ENCODE measurements around the gene TRIM68.

TRIM68 gene

GRCh38 chr11:4607781-4608666 is at the start of gene TRIM68:
Gene TRIM68, minus strand, starts transcription at chr11:4608231. Its CDS starts 2,727 bp downstream, at chr11:4605504.
- H3K4me2 ChIP-seq (ENCODE audit: low read length): peak within 1 kb of the TSS; percentile 98
- TF ChIP-seq EZH2phosphoT487 (IDR thresholded peaks at IDR 0.05; ENCODE audit: low read depth) (no peak), CTCF (IDR thresholded peaks at IDR 0.05; ENCODE audit: low read depth, low read length) (no peak)

GRCh38 chr11:4654635-4655369 is 46.8 kb upstream of the TRIM68 start:
- Histone ChIP-seq H3K9me3 (ENCODE audit: insufficient read depth, low read length) (no peaks in the 10 kb centered on the region), H3K4me1 (ENCODE audit: low read length) (0 out of 2 replicates have a peak, but pooled peaks cover 2% of the 10 kb centered on the region), H3K9ac (ENCODE audit: low read length) (no peak overlapping the region), H3K36me3 (replicated peaks; ENCODE audit: low read depth, low read length) (no peaks in the 10 kb centered on the region), H3K4me3 (ENCODE audit: low read length) (no peak overlapping the region), H3K4me2 (ENCODE audit: low read length) (no peak overlapping the region), H3K27ac (ENCODE audit: low read length) (no peak overlapping the region), H3K79me2 (ENCODE audit: low read length) (no peaks in the 10 kb centered on the region), H4K20me1 (ENCODE audit: insufficient read depth, low read length) (no peaks in the 10 kb centered on the region), H2AFZ (ENCODE audit: low read depth, low read length) (no peak overlapping the region), H3K27me3 (ENCODE audit: low read depth, low read length) (no peaks in the 10 kb centered on the region)
- TF ChIP-seq CTCF (IDR thresholded peaks at IDR 0.05; ENCODE audit: low read depth, low read length) (no peak), EZH2phosphoT487 (IDR thresholded peaks at IDR 0.05; ENCODE audit: low read depth) (no peak)

More at GRCh38 chr11:4607781-4608666, at the start of gene TRIM68:
- H3K79me2 ChIP-seq (ENCODE audit: low read length): peaks cover 4% of the 10 kb centered on the region; the same call in 1 of the 2 replicates
- H2AFZ ChIP-seq (ENCODE audit: low read depth, low read length): peak within 1 kb of the TSS; percentile 99
- H3K9ac ChIP-seq (ENCODE audit: low read length): peak within 1 kb of the TSS; percentile 84
- peaks cover 21% of the 10 kb centered on the region for H3K4me1 ChIP-seq (ENCODE audit: low read length)
- peak within 1 kb of the TSS; percentile 52 for H3K27ac ChIP-seq (ENCODE audit: low read length)
- H3K36me3 ChIP-seq (replicated peaks; ENCODE audit: low read depth, low read length): peaks cover 4% of the 10 kb centered on the region
- no peaks in the 10 kb centered on the region for H3K27me3 ChIP-seq (ENCODE audit: low read depth, low read length)
- no peaks in the 10 kb centered on the region for H4K20me1 ChIP-seq (ENCODE audit: insufficient read depth, low read length)
- H3K9me3 ChIP-seq (ENCODE audit: insufficient read depth, low read length): no peaks in the 10 kb centered on the region
- H3K4me3 ChIP-seq (ENCODE audit: low read length): peak within 1 kb of the TSS; percentile 92

- H3K9me3 ChIP-seq (ENCODE audit: insufficient read depth, low read length): no peaks in the 10 kb centered on the region
- TF ChIP-seq EZH2phosphoT487 (IDR thresholded peaks at IDR 0.05; ENCODE audit: low read depth) (no peak), CTCF (IDR thresholded peaks at IDR 0.05; ENCODE audit: low read depth, low read length) (no peak)
- no peak overlapping the region for H3K4me3 ChIP-seq (ENCODE audit: low read length)
- 0 out of 2 replicates have a peak, but pooled peaks cover 5% of the 10 kb centered on the region for H3K27me3 ChIP-seq (ENCODE audit: low read depth, low read length)
- H3K27ac ChIP-seq (ENCODE audit: low read length): no peak overlapping the region
- no peak overlapping the region for H3K4me2 ChIP-seq (ENCODE audit: low read length)
- no peaks in the 10 kb centered on the region for H4K20me1 ChIP-seq (ENCODE audit: insufficient read depth, low read length)
- H2AFZ ChIP-seq (ENCODE audit: low read depth, low read length): no peak overlapping the region
- no peak overlapping the region for H3K9ac ChIP-seq (ENCODE audit: low read length)
- H3K4me1 ChIP-seq (ENCODE audit: low read length): no peaks in the 10 kb centered on the region
- no peaks in the 10 kb centered on the region for H3K36me3 ChIP-seq (replicated peaks; ENCODE audit: low read depth, low read length)
- no peaks in the 10 kb centered on the region for H3K79me2 ChIP-seq (ENCODE audit: low read length)
Observed at GRCh38 chr11:4647766-4648165, 39.7 kb upstream of the TRIM68 start.

- Histone ChIP-seq H3K4me3 (ENCODE audit: low read length) (no peak overlapping the region), H3K36me3 (replicated peaks; ENCODE audit: low read depth, low read length) (no peaks in the 10 kb centered on the region)
Observed at GRCh38 chr11:4645974-4646373, 37.9 kb upstream of the TRIM68 start.

More at GRCh38 chr11:4645974-4646373, 37.9 kb upstream of the TRIM68 start:
- Histone ChIP-seq H3K4me2 (ENCODE audit: low read length) (no peak overlapping the region), H3K9me3 (ENCODE audit: insufficient read depth, low read length) (no peaks in the 10 kb centered on the region), H4K20me1 (ENCODE audit: insufficient read depth, low read length) (no peaks in the 10 kb centered on the region), H3K4me1 (ENCODE audit: low read length) (no peaks in the 10 kb centered on the region), H3K79me2 (ENCODE audit: low read length) (no peaks in the 10 kb centered on the region), H3K9ac (ENCODE audit: low read length) (no peak overlapping the region), H2AFZ (ENCODE audit: low read depth, low read length) (no peak overlapping the region), H3K27me3 (ENCODE audit: low read depth, low read length) (0 out of 2 replicates have a peak, but pooled peaks cover 5% of the 10 kb centered on the region), H3K27ac (ENCODE audit: low read length) (no peak overlapping the region)
- TF ChIP-seq EZH2phosphoT487 (IDR thresholded peaks at IDR 0.05; ENCODE audit: low read depth) (no peak), CTCF (IDR thresholded peaks at IDR 0.05; ENCODE audit: low read depth, low read length) (no peak)
